Measurements from ENCODE around the gene B4GALNT3. TPM values are rescaled to one million over a fixed set of nuclear protein-coding genes. Genes with fewer than 3 reads are reported as not detected.

Gene B4GALNT3
- total and polyA plus RNA-seq, 2 of the 13 experiments (the other 11 are each of a cell fraction or from before 2014, with no cell fraction given): 3.2 to 4.4 TPM

GRCh38 chr12:570435-570920, 110.7 kb downstream of the B4GALNT3 start (continued):
- TF ChIP-seq PAXIP1 (CRISPR knock-in tag; conservative IDR thresholded peaks at IDR 0.05) (peak; percentile 61; the same call in 1 of the 2 replicates), PAF1 (CRISPR knock-in tag; IDR thresholded peaks at IDR 0.05) (no peak), HCFC1 (IDR thresholded peaks at IDR 0.05; ENCODE audit: low read depth, low read length) (0 out of 2 replicates have a peak, but pooled peaks have one; percentile 6), MIER3 (CRISPR knock-in tag; IDR thresholded peaks at IDR 0.05; ENCODE audit: borderline replicate concordance) (no peak), ZFY (CRISPR knock-in tag; IDR thresholded peaks at IDR 0.05) (peak; percentile 79), ZNF703 (CRISPR knock-in tag; IDR thresholded peaks at IDR 0.05; ENCODE audit: borderline replicate concordance) (no peak), ZKSCAN8 (CRISPR knock-in tag; IDR thresholded peaks at IDR 0.05; ENCODE audit: borderline replicate concordance) (0 out of 2 replicates have a peak, but pooled peaks have one; percentile 66), ZNF574 (CRISPR knock-in tag; IDR thresholded peaks at IDR 0.05) (peak; percentile 15; the same call in 1 of the 2 replicates), ZNF468 (CRISPR knock-in tag; IDR thresholded peaks at IDR 0.05) (peak; percentile 39; the same call in 1 of the 2 replicates), ZNF816 (CRISPR knock-in tag; IDR thresholded peaks at IDR 0.05; ENCODE audit: borderline replicate concordance) (0 out of 2 replicates have a peak, but pooled peaks have one; percentile 23), ZNF720 (CRISPR knock-in tag; IDR thresholded peaks at IDR 0.05) (no peak), ZNF510 (CRISPR knock-in tag; IDR thresholded peaks at IDR 0.05; ENCODE audit: low read depth) (no peak), ZNF34 (CRISPR knock-in tag; IDR thresholded peaks at IDR 0.05; ENCODE audit: borderline replicate concordance) (0 out of 2 replicates have a peak, but pooled peaks have one; percentile 49), MXI1 (IDR thresholded peaks at IDR 0.05; ENCODE audit: borderline replicate concordance, low read depth, low read length) (peak; percentile 52; the same call in 1 of the 3 replicates), FOXA3 (CRISPR knock-in tag; IDR thresholded peaks at IDR 0.05) (peak; percentile 28; the same call in 1 of the 2 replicates), AFF4 (CRISPR knock-in tag; IDR thresholded peaks at IDR 0.05) (peak; percentile 63; the same call in 1 of the 2 replicates), SRSF1 (optimal IDR thresholded peaks at IDR 0.05; ENCODE audit: low read depth, low read length) (no peak), PLRG1 (conservative IDR thresholded peaks at IDR 0.05) (no peak), KLF16 (CRISPR knock-in tag; IDR thresholded peaks at IDR 0.05) (peak in 1 of 2 experiments; percentile 70; a peak in 1 of 4 replicates)
